IPS-18c (cell line): ENCODE data around the gene POLD4.

Experiments used
- H3K4me3 ChIP-seq: 2 replicates; pipeline ENCODE4 v1.7.0; 2013; ENCODE audit warnings: low read depth, mild to moderate bottlenecking, low read length, moderate library complexity; ENCODE audit not compliant: insufficient read depth
- H3K9me3 ChIP-seq: one replicate; pipeline ENCODE4 v1.6.1; 2013; ENCODE audit warnings: mild to moderate bottlenecking, low read length, moderate library complexity; ENCODE audit not compliant: control insufficient read depth, insufficient read depth

Gene POLD4

GRCh38 chr11:67364783-67365722 lies 11.7 kb upstream of the POLD4 start:
- Histone ChIP-seq H3K4me3 (no peak overlapping the region), H3K9me3 (no peaks in the 10 kb centered on the region)

DNA sequence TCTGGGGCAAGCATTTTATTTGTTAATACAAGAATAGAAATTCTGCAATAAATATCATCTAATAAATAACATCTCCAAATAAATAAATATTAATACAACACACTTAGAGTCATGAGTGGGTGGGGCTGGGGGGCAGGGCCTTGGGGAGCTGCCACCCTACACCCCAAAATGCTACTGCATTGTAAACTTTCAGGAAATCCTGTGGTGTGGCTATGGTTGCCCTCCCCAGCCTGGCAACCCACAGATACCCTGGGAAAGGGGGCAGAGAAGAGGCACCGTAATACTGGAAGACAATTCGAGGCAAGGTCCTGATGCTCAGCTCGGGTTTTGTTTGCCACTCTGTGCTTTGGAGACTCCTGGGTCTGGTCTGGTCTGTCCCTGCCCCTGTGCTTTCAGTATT lies 10.8 kb upstream of the POLD4 start:
- H3K4me3 ChIP-seq: no peak overlapping the region

GRCh38 chr11:67357831-67358670 lies 4.7 kb upstream of the POLD4 start:
- Histone ChIP-seq H3K9me3 (no peaks in the 10 kb centered on the region), H3K4me3 (no peak overlapping the region)

More for the DNA sequence above, 10.8 kb upstream of the POLD4 start:
- H3K9me3 ChIP-seq: no peaks in the 10 kb centered on the region

- H3K9me3 ChIP-seq: no peaks in the 10 kb centered on the region
- no peak overlapping the region for H3K4me3 ChIP-seq
These were observed 3.7 kb upstream of the POLD4 start for GRCh38 chr11:67356864-67357561.

GRCh38 chr11:67356387-67356863 lies 3.1 kb upstream of the POLD4 start:
- H3K9me3 ChIP-seq: no peaks in the 10 kb centered on the region
- no peak overlapping the region for H3K4me3 ChIP-seq

- H3K9me3 ChIP-seq: no peaks in the 10 kb centered on the region
- no peak overlapping the region for H3K4me3 ChIP-seq
These were observed 2.5 kb upstream of the POLD4 start for GRCh38 chr11:67355794-67356386.

DNA sequence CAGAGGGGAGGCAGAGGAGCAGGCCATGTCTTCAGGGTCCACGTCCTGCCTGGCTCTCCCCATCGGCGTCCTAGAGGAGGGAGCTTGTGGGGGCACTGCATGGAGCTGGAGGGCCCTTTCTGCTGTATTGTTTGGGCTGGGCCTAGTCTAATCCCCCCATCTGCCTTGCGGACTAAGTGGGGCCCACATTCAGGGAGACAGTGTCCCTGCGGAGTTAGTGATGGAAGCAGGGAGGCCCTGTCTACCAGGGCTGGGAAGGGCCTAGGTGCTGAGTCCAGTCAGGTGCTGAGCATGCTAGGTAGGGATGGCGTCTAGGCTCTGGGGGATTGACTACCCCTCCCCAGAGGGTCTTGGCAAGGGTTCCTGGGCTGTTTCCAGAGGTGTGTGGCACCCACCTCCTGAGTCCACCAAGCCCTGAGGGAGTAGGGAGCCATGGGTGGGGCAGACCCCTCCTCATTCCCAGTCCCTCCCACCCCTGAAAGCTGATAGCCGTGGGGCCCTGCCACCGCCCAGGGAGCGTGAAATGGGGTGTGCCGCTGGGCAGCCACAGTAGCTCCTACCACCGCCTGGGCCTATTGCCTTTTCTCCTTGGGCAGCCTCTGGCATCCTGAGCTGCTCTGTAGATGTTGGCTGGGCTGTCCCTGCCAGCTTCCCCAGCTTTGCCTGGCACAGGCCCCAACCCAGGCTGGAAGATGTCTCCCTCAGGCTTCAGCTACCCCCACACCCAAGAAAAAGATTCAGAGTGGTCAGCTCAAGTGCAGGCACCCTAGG lies 1.9 kb upstream of the POLD4 start:
- H3K9me3 ChIP-seq: no peaks in the 10 kb centered on the region
- no peak overlapping the region for H3K4me3 ChIP-seq

DNA sequence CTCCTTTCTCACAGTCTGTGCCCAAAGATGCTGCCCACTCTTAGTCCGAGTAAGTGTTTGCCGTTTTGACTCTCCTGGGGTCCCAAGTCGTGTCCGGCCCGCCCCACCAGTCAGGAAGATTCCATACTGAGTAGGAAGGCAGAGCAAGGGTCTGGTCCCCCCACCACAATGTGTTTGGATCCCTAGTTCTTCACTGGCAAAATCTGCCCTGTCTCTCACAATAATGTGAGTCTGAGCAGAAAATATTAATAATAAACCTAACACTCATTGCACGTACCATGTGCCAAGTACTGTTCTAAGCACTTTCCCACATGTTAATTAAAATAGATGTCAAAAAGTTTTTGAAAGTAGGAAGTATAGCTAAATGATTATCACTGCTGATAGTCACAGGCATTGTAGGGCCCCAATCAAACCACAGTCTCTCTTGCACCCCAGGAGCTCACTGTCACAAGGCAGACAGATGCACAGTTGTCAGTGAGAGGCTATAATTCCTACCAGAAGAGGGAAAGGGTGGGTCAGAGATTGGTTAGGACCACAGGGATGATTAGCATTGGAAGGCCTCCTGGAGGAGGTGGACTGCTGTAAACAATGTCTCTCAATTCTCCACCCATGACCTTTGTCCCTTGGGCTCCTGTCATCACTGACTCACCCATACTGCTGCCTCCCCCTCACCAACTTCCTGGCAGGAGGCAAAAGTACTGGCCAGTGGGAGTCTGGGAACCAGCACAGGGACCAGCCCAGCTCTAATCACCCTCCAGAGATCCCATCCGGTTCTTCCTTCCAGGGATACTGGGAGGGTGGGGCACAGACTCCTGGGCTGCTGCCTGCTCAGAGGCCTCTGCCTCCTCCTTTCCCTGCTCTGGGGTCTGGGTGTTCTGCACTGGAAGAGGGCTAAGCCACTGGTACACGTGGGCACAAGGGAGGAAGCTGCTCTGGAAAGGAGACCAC lies 1.0 kb upstream of the POLD4 start:
- H3K4me3 ChIP-seq: peak overlapping the region; percentile 68
- no peaks in the 10 kb centered on the region for H3K9me3 ChIP-seq

- peak overlapping the region; percentile 68 for H3K4me3 ChIP-seq
- H3K9me3 ChIP-seq: no peaks in the 10 kb centered on the region
These were observed 615 bp downstream of the POLD4 start for GRCh38 chr11:67352546-67353316.

GRCh38 chr11:67351275-67352005 lies 1.9 kb downstream of the POLD4 start:
- Histone ChIP-seq H3K9me3 (no peaks in the 10 kb centered on the region), H3K4me3 (no peak overlapping the region)

GRCh38 chr11:67349928-67350465 lies 3.3 kb downstream of the POLD4 start:
- Histone ChIP-seq H3K9me3 (no peaks in the 10 kb centered on the region), H3K4me3 (no peak overlapping the region)

GRCh38 chr11:67349457-67349856 lies 3.9 kb downstream of the POLD4 start:
- Histone ChIP-seq H3K9me3 (no peaks in the 10 kb centered on the region), H3K4me3 (no peak overlapping the region)

GRCh38 chr11:67349036-67349435 lies 4.3 kb downstream of the POLD4 start:
- no peaks in the 10 kb centered on the region for H3K9me3 ChIP-seq
- H3K4me3 ChIP-seq: no peak overlapping the region
